Heart left ventricle (tissue), 16 donors: Measurements from ENCODE around the gene PANK3. TPM values are rescaled to one million over a fixed set of nuclear protein-coding genes. Genes with fewer than 3 reads are reported as not detected.

ENCODE experiments used
- ATAC-seq, 4 donors: fragments of 200-7000 bp; cut with Tn5 transposase; one replicate each; pipeline ENCODE4 v1.9.1; 2020 to 2022; ENCODE audit warnings: moderate library complexity in 4 of 4, mild to moderate bottlenecking in 3 of 4, moderate number of reproducible peaks in 1 of 4
- DNase-seq, 5 donors: peaks; one replicate each; pipeline ENCODE4 v3.0.0-alpha.2; 2020
- H3K27ac ChIP-seq, 12 donors: fragments of 200-600 bp; sonication (generic) in 4 of 12; one replicate each; pipeline versions ENCODE4 v1.5.0 to v1.8.0; 2016 to 2022; ENCODE audit warnings: mild to moderate bottlenecking in 2 of 12
- H3K27me3 ChIP-seq, 9 donors: fragments of 200-600 bp; sonication (generic) in 2 of 9; one replicate each; pipeline versions ENCODE4 v1.5.1 to v1.8.0; 2016 to 2022; ENCODE audit warnings: mild to moderate bottlenecking in 3 of 9
- H3K36me3 ChIP-seq, 9 donors: fragments of 200-600 bp; sonication (generic) in 2 of 9; one replicate each; pipeline versions ENCODE4 v1.5.0 to v1.8.0; 2018 to 2022; ENCODE audit warnings: mild to moderate bottlenecking in 2 of 9
- H3K4me1 ChIP-seq, 12 donors: fragments of 200-600 bp; sonication (generic) in 4 of 12; one replicate each; pipeline versions ENCODE4 v1.5.0 to v1.8.0; 2016 to 2022; ENCODE audit warnings: mild to moderate bottlenecking in 3 of 12
- H3K4me3 ChIP-seq, 12 donors: fragments of 200-600 bp; sonication (generic) in 4 of 12; one replicate each; pipeline versions ENCODE4 v1.5.0 to v1.8.0; 2017 to 2022; ENCODE audit warnings: mild to moderate bottlenecking in 9 of 12, moderate library complexity in 4 of 12
- H3K9me3 ChIP-seq, 12 donors: fragments of 200-600 bp; sonication (generic) in 4 of 12; one replicate each; pipeline versions ENCODE4 v1.5.0 to v1.8.0; 2016 to 2022; ENCODE audit warnings: mild to moderate bottlenecking in 1 of 12
- CTCF ChIP-seq, 12 donors: fragments of 200-600 bp; sonication (generic) in 4 of 12; IDR thresholded peaks; one replicate each; pipeline versions ENCODE4 v1.5.0 to v1.8.0; 2018 to 2022; ENCODE audit warnings: antibody characterized with exemption in 12 of 12, mild to moderate bottlenecking in 5 of 12
- POLR2A ChIP-seq, 2 donors: fragments of 450-650 bp; IDR thresholded peaks; one replicate each; pipeline ENCODE4 v1.6.1; 2017; ENCODE audit warnings: antibody characterized with exemption in 2 of 2, mild to moderate bottlenecking in 2 of 2, moderate library complexity in 2 of 2
- WGBS, 4 donors: extraction: QIAGEN DNeasy Blood & Tissue Kit in 2 of 4; methylation state at CpG; one replicate each; pipeline versions ENCODE4 v1.1.5 to v1.1.7; 2013 to 2018; 5-methylcytosine and 5-hydroxymethylcytosine counted together
- intact Hi-C, 10 donors: fragments of 100-400 bp; cut with DNase I; formaldehyde crosslinking; loops; one replicate each; pipeline versions ENCODE4 v1.11.1 to v1.14.2; 2022
- long read RNA-seq, 3 donors: library from polyadenylated mRNA; unstranded; transcript quantifications; one replicate each; pipeline ENCODE4 v2.0.0, GENCODE V29; 2020 to 2021
- polyA plus RNA-seq, 2 donors: library from polyadenylated mRNA; stranded (reverse); fragments of 200-250 nt; gene quantifications; one replicate each; pipeline ENCODE4 v1.2.3, GENCODE V29; 2013
- total RNA-seq, 9 donors: library from RNA; depleted of rRNA in 2 of 9; stranded (reverse); fragments of >200 nt in 2 of 9; fragmentation: NEBNext Ultra II Directional in 3 of 9; extraction: Animal tissue kit (Norgen Biotek cat#: 25700) in 3 of 9; gene quantifications; one replicate each; pipeline versions ENCODE4 v1.1.0 to v1.2.4, GENCODE V29; 2016 to 2023
- donor health status: ischemic (EF 13 %, LVEDD 7.1; RV severe dilation, severe dysfunction).
- donor health status: healthy with polysubstance abuse.
- donor health status: DM: no; HTN: yes; CAD: no.
- donor health status: DM: no; HTN: no; CAD: no.
- donor health status: ischemic (EF 25% LVEDD 6.9; RV normal size, moderate dysfunction).
- donor health status: ischemic (EF 25% LVEDD 5.7; RV mildly dilated, moderate dysfunction).
- donor health status: healthy.
- donor health status: DM: yes; HTN: yes; CAD: no.
- donor health status: ischemic (EF 35%, LVEDD 5.7; RV mildly dilated, moderate dysfunction).
- donor health status: nonischemic (EF 11% LVEDD 7.7; RV severe dilation, severe dysfunction).
- donor health status: DM: yes; HTN: yes; CAD: no.
- donor health status: PGD.
- donor health status: ischemic (EF 29% LVEDD 5.4; RV normal size, mild dysfunction).
- donor health status: nonischemic (EF 23%, LVEDD 6.1; RV moderate dilation, normal function).

Gene PANK3
- total RNA-seq (10 to 100 TPM; 16.7 to 45.4 (median 35.6) TPM), polyA plus RNA-seq (10 to 100 TPM in 1 of 2 donors, 1 to 10 TPM in 1; 3.8 to 16.5 TPM)
- long read RNA-seq, donor 1, full-length matches to known transcripts, result 14 of 16 reads
- long read RNA-seq, donor 1, partial matches to known transcripts, result 1 of 16 reads
- long read RNA-seq, donor 1, other reads (novel, unspliced or antisense), result 1 of 16 reads
- long read RNA-seq, donor 2, full-length matches to known transcripts, result 8 of 16 reads
- long read RNA-seq, donor 2, partial matches to known transcripts, result 1 of 16 reads
- long read RNA-seq, donor 2, other reads (novel, unspliced or antisense), result 7 of 16 reads
- long read RNA-seq, donor 3, full-length matches to known transcripts, result 22 of 32 reads
- long read RNA-seq, donor 3, partial matches to known transcripts, result 3 of 32 reads
- long read RNA-seq, donor 3, other reads (novel, unspliced or antisense), result 7 of 32 reads

DNA sequence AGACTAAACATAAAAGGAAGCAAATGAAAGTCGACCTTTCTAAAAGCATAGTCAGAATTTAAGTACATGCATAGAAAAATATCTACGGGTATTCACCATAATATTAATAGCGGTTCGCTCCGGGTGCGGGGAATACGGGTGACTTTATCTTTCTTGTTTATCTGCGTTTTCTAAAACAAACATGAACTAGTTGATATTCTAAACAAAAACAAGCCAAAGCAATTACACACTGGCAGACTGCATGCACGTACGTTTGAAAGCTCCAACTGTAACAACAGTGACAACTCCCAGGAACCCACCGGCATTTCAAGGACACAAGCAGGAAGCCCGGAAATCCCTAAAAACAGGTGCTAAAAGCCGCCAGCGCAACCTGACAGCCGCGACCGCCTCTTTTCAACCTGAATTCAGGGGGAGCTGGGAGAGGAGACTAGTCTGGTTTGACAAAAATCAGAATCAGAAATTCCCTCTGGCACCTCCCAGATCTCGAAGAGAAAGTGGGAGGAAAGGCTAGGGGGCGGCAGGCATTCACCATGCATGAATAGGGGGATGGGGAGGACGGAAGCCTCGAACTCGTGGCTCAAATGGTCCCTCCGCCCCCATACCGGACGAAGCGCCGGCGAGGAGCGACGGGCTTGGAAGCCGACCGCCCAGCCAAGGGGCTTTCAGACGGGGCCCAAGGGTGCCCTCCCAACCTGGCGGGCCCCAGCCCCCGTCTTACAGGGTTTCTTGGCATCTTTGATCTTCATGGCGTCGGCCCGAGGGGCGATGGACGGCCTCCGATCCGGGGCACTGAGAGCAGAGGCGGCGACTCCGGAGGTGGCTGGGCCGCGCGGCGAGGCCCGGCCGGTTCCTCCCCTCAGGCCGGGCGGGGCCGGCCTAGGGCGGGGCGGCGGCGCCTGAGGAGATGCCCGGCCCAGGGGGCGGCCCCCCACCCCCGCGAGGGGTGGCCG, at the start of gene PANK3:
TSS of gene PANK3 (minus strand) at position 831 of the 950 bp plus-strand sequence. CDS start at position 746, 85 bp downstream.
- peaks cover 0 to 45% (median 27%) of the 10 kb centered on the region in 12 donors for H3K4me1 ChIP-seq

GRCh38 chr5:168624850-168625364, 45.7 kb upstream of the PANK3 start:
- ATAC-seq (no peak), DNase-seq (no peak)
- H3K9me3 ChIP-seq, result no peaks in the 10 kb centered on the region
- no peaks in the 10 kb centered on the region for H3K36me3 ChIP-seq
- no peak overlapping the region for H3K4me3 ChIP-seq
- TF ChIP-seq POLR2A (IDR thresholded peaks at IDR 0.05), result no peak
- TF ChIP-seq CTCF (IDR thresholded peaks at IDR 0.05), result no peak
- intact Hi-C loops, result no loop called here
- no peak overlapping the region for H3K27ac ChIP-seq
- H3K27me3 ChIP-seq, result peaks cover 0 to 2% (median 0%) of the 10 kb centered on the region in 9 donors
- whole genome bisulfite sequencing, 4 donors, result 73 to 91% (median 83%) methylated on average over 3 of the region's 3 CpGs
- no peaks in the 10 kb centered on the region for H3K4me1 ChIP-seq

More for the DNA sequence above, at the start of gene PANK3:
- H3K36me3 ChIP-seq, result no peaks in the 10 kb centered on the region
- DNase-seq (no peak), ATAC-seq (peak; percentile 63 to 93 (median 84))
- peak within 1 kb of the TSS; percentile 68 to 99 (median 92) for H3K4me3 ChIP-seq
- intact Hi-C loops, result loop anchor here in 4 of 10 donors (1.0 to 5.0 kb wide), 2 partner anchors 92 to 93 kb away; partner anchors contain the start of gene RARS1 (in 4 of the 4)
- H3K27ac ChIP-seq, result peak within 1 kb of the TSS; percentile 93 to 98 (median 97)
- H3K9me3 ChIP-seq, result peaks cover 0 to 4% (median 0%) of the 10 kb centered on the region in 12 donors
- no peaks in the 10 kb centered on the region for H3K27me3 ChIP-seq
- TF ChIP-seq CTCF (IDR thresholded peaks at IDR 0.05), result peak in 2 of 12 donors; percentile 11 to 12
- no peak for TF ChIP-seq POLR2A (IDR thresholded peaks at IDR 0.05)
- WGBS, 4 donors, result 0 to 1% (median 0%) methylated on average over 31 to 63 of the region's 63 CpGs

DNA sequence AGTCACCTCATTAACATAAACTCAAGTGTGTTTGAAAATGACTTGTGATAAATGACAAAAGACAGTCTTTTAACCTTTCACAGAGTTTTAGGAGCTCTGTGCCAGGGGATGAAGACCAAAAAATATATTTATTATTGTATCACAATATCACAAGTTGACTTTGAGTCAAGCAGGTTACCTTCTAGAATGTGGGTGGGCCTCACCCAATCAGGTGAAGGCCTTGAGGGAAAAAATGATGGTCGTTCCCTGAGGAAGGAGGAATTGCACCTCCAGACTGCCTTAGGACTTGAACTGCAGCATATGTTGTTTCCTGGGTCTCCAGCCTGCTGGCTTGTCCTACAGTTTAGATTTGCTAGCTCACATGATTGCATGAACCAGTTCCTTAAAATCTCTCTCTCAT, 41.6 kb upstream of the PANK3 start:
- Histone ChIP-seq H3K9me3 (no peaks in the 10 kb centered on the region), H3K27me3 (no peaks in the 10 kb centered on the region), H3K27ac (no peak overlapping the region), H3K4me1 (no peaks in the 10 kb centered on the region), H3K36me3 (no peaks in the 10 kb centered on the region), H3K4me3 (no peak overlapping the region)
- intact Hi-C loops, result no loop called here
- DNase-seq (no peak), ATAC-seq (no peak)
- TF ChIP-seq CTCF (IDR thresholded peaks at IDR 0.05), result no peak
- no peak for TF ChIP-seq POLR2A (IDR thresholded peaks at IDR 0.05)
- WGBS, 4 donors, result 67 to 83% (median 75%) methylated on average over 1 of the region's 1 CpG
